GM10847 (cell line): ENCODE results near the gene PRAMEF6.
"Not testable (repeated sequence)": the region's sequence is repeated elsewhere in the genome, so short reads cannot be mapped to it uniquely, and the experiment has no call there.

Experiments
- POLR2A ChIP-seq: IDR thresholded peaks from 2 replicates; pipeline ENCODE4 v1.6.1; 2011; ENCODE audit not compliant: insufficient read length; ENCODE audit errors: extremely low read depth

The PRAMEF6 gene

GRCh38 chr1:12947480-12947879 lies at the start of gene PRAMEF6:
PRAMEF6 (minus strand) TSS chr1:12947580; CDS start chr1:12942518, 5,062 bp downstream.
- TF ChIP-seq POLR2A = not testable (repeated sequence)

DNA sequence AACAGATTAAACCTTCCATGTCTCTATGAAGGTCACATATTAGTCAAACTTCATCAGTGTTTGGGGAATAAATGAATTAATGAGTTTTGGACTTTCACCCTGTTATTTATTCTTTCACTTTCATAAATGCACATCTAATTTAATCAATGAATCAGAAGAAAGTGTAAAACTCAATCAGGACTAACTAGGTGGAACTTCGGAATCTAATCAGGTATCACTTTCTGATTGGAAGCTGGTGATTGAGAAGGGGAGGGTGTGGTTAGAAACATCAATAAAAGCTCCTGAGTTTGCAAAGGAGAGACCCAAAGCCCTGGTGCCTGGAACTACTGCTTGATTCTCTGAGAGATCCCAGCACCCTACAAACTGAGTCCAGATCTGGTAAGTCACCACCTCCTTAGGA lies 31.1 kb downstream of the PRAMEF6 start, which contains the start of gene PRAMEF7:
TSS of gene PRAMEF7 (plus strand) at position 301 of the 400 bp plus-strand sequence. CDS start 1,083 bp downstream, outside the sequence.
- TF ChIP-seq POLR2A = not testable (repeated sequence)

GRCh38 chr1:12898170-12898569 lies 49.2 kb downstream of the PRAMEF6 start, which contains the start of gene PRAMEF10:
PRAMEF10 (minus strand) TSS chr1:12898270; CDS start chr1:12895847, 2,423 bp downstream.
- not testable (repeated sequence) for TF ChIP-seq POLR2A
